GM12892 (cell line): ENCODE measurements around the gene SUDS3.

ENCODE experiments used
- POLR2A ChIP-seq: IDR thresholded peaks from 2 replicates; pipeline ENCODE4 v1.6.1; 2011; ENCODE audit warnings: low read depth, low read length, control low read depth
- POLR2AphosphoS5 ChIP-seq: IDR thresholded peaks from 2 replicates; pipeline ENCODE4 v1.6.1; 2011; ENCODE audit warnings: low read depth, low read length, control low read depth

- TF ChIP-seq POLR2AphosphoS5, result no peak
- no peak for TF ChIP-seq POLR2A
These were observed 49.4 kb upstream of the SUDS3 start for GRCh38 chr12:118326991-118327390.
